ENCODE measurements around the gene NUDT22. TPM values are rescaled to one million over a fixed set of nuclear protein-coding genes. Genes with fewer than 3 reads are reported as not detected.

NUDT22 gene
- polyA plus RNA-seq, 4 donors = 40.0 to 140 (median 95.3) TPM

Other genes starting within 250 kb of the NUDT22 start
- 10 to 100 TPM; 76.0 to 93.5 (median 82.4) TPM for gene OTUB1, start 239.8 kb upstream of the NUDT22 start, polyA plus RNA-seq
- gene FLRT1, start 190.3 kb upstream of the NUDT22 start, polyA plus RNA-seq = under 1 TPM in 2 of 4 donors, not detected in 2; 0.43 to 0.86 TPM
- 100 to 1,000 TPM in 1 of 4 donors, 10 to 100 TPM in 3; 13.1 to 137 (median 17.8) TPM for gene MACROD1, start 60.2 kb upstream of the NUDT22 start, polyA plus RNA-seq
- gene STIP1, start 40.1 kb upstream of the NUDT22 start, polyA plus RNA-seq = 10 to 100 TPM; 38.6 to 99.3 (median 58.8) TPM
- 10 to 100 TPM; 11.4 to 32.2 (median 23.5) TPM for gene FERMT3, start 19.6 kb upstream of the NUDT22 start, polyA plus RNA-seq
- 100 to 1,000 TPM in 1 of 4 donors, 10 to 100 TPM in 3; 46.5 to 115 (median 68.0) TPM for gene TRPT1, start 88 bp upstream of the NUDT22 start, polyA plus RNA-seq
- gene DNAJC4, start 4.3 kb downstream of the NUDT22 start, polyA plus RNA-seq = 100 to 1,000 TPM in 2 of 4 donors, 10 to 100 TPM in 2; 50.6 to 164 (median 93.6) TPM
- gene VEGFB, start 8.3 kb downstream of the NUDT22 start, polyA plus RNA-seq = 100 to 1,000 TPM in 1 of 4 donors, 10 to 100 TPM in 3; 34.8 to 109 (median 48.1) TPM
- 100 to 1,000 TPM in 3 of 4 donors, 10 to 100 TPM in 1; 80.6 to 268 (median 213) TPM for gene FKBP2, start 14.8 kb downstream of the NUDT22 start, polyA plus RNA-seq
- gene PPP1R14B, start 20.7 kb downstream of the NUDT22 start, polyA plus RNA-seq = 100 to 1,000 TPM in 3 of 4 donors, 10 to 100 TPM in 1; 46.9 to 161 (median 143) TPM
- gene PLCB3, start 25.3 kb downstream of the NUDT22 start, polyA plus RNA-seq = 100 to 1,000 TPM; 108 to 191 (median 125) TPM
- 10 to 100 TPM; 41.2 to 98.6 (median 74.1) TPM for gene BAD, start 58.4 kb downstream of the NUDT22 start, polyA plus RNA-seq
- gene GPR137, start 59.6 kb downstream of the NUDT22 start, polyA plus RNA-seq = 10 to 100 TPM; 16.5 to 27.9 (median 18.9) TPM
- gene KCNK4, start 65.0 kb downstream of the NUDT22 start, polyA plus RNA-seq = not detected
- gene CATSPERZ, start 74.1 kb downstream of the NUDT22 start, polyA plus RNA-seq = under 1 TPM in 2 of 4 donors, not detected in 2; 0.15 to 0.58 TPM
- gene ESRRA, start 79.2 kb downstream of the NUDT22 start, polyA plus RNA-seq = 100 to 1,000 TPM in 3 of 4 donors, 10 to 100 TPM in 1; 85.1 to 417 (median 298) TPM
- gene TRMT112, start 91.3 kb downstream of the NUDT22 start, polyA plus RNA-seq = 100 to 1,000 TPM in 3 of 4 donors, 10 to 100 TPM in 1; 99.3 to 188 (median 172) TPM
- 100 to 1,000 TPM; 229 to 668 (median 548) TPM for gene PRDX5, start 91.8 kb downstream of the NUDT22 start, polyA plus RNA-seq
- 100 to 1,000 TPM in 2 of 4 donors, 10 to 100 TPM in 2; 13.7 to 363 (median 89.8) TPM for gene CCDC88B, start 113.9 kb downstream of the NUDT22 start, polyA plus RNA-seq
- gene RPS6KA4, start 132.9 kb downstream of the NUDT22 start, polyA plus RNA-seq = 10 to 100 TPM; 27.5 to 33.4 (median 29.3) TPM

All from small intestine (tissue), 4 donors.